ENCODE data around the gene STK11. TPM values are rescaled to one million over a fixed set of nuclear protein-coding genes. Genes with fewer than 3 reads are reported as not detected.

STK11 gene
- total and polyA plus RNA-seq, 2 donors (not counting 3 experiments of a cell fraction or from before 2014, with no cell fraction given): 39.4 to 75.4 TPM

DNA sequence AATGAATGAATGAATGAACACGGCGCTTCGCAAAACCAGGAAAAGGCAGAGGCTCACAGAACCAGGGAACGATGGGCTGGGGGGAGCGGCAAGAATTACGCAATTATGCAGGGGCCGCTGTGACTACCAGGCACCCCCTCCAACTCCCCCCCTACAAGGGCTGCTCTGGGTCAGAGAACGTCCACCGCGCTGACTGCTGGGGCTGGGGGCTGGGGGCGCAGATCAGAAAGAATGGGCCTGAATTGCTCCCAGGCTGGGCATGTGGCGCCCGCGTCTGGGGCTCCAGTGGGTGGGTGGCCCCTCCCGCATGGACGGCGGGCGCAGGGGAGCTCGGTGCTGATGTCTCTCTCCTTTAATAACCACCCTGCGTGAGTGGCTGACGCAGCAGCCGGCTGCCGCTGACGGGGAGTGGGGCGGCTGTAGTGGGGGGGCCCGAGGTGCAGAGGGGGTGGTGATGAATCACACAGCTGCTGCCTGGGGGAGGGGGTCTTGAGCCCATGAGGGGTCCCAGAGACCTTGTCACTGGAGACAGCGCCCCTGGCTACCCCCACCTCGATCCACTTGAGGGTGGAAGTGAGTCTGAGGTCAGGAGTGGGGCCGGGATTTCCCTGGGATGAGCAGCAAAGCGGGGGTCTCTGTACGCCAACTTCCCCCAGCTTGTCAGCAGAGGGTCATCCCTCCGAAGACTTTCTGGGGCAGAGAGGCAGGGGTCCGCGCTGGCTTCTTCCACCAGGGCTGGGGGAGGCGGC, 62.1 kb downstream of the STK11 start:
- no peaks in the 10 kb centered on the region for H4K20me1 ChIP-seq (replicated peaks; ENCODE audit: control insufficient read depth, extremely low read depth, insufficient read depth, low read length)
- DNase-seq (ENCODE audit: low read depth, low spot score) (no peak), FAIRE-seq (no peak)
- peaks cover 29% of the 10 kb centered on the region for H3K79me2 ChIP-seq (ENCODE audit: control insufficient read depth, insufficient read depth, low read length)
- H3K9ac ChIP-seq (replicated peaks; ENCODE audit: extremely low read depth, insufficient read depth, low read length): no peak overlapping the region
- TF ChIP-seq, protein P1, sequence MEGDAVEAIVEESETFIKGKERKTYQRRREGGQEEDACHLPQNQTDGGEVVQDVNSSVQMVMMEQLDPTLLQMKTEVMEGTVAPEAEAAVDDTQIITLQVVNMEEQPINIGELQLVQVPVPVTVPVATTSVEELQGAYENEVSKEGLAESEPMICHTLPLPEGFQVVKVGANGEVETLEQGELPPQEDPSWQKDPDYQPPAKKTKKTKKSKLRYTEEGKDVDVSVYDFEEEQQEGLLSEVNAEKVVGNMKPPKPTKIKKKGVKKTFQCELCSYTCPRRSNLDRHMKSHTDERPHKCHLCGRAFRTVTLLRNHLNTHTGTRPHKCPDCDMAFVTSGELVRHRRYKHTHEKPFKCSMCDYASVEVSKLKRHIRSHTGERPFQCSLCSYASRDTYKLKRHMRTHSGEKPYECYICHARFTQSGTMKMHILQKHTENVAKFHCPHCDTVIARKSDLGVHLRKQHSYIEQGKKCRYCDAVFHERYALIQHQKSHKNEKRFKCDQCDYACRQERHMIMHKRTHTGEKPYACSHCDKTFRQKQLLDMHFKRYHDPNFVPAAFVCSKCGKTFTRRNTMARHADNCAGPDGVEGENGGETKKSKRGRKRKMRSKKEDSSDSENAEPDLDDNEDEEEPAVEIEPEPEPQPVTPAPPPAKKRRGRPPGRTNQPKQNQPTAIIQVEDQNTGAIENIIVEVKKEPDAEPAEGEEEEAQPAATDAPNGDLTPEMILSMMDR (IDR thresholded peaks at IDR 0.05; ENCODE audit: extremely low read depth in 1 of 2, insufficient read depth in 1 of 2, low read depth in 1 of 2, low read length in 2 of 2): no peak
- TF ChIP-seq POLR2AphosphoS5 (IDR thresholded peaks at IDR 0.05; ENCODE audit: insufficient read depth, low read depth, low read length) (no peak), MYC (IDR thresholded peaks at IDR 0.05; ENCODE audit: low read depth, low read length) (no peak), FOS (IDR thresholded peaks at IDR 0.05; ENCODE audit: borderline replicate concordance, insufficient read depth, low read length) (no peak), POLR2A (IDR thresholded peaks at IDR 0.05; ENCODE audit: low read depth, low read length) (no peak)
- H3K4me1 ChIP-seq (ENCODE audit: control insufficient read depth, extremely low read depth, insufficient read depth, low read length): peaks cover 38% of the 10 kb centered on the region
- no peak overlapping the region for H2AFZ ChIP-seq (ENCODE audit: low read depth, low read length)
- no peak overlapping the region for H3K27ac ChIP-seq (ENCODE audit: insufficient read depth, low read depth, low read length)
- POLR2A ChIA-PET: interaction anchor here (1.2 kb wide), 1 partner anchor 15 kb away, joined by 3 read pairs; no protein-coding TSS in a partner anchor
- intact Hi-C loops (cut with micrococcal nuclease): no loop called here
- CTCF ChIA-PET: interaction anchor here (1.4 to 7.2 kb wide), 3 partner anchors 14 to 24 kb away, joined by 3 to 1001 read pairs (median 89); partner anchors contain the start of gene ATP5F1D
- H3K9me1 ChIP-seq (replicated peaks; ENCODE audit: control insufficient read depth, extremely low read depth, insufficient read depth, low read length): no peaks in the 10 kb centered on the region
- dilution Hi-C loops (cut with MboI; ENCODE audit: extremely low pct_ligation_motif_present, low sequenced_read_pairs): no loop called here
- H3K27me3 ChIP-seq (ENCODE audit: control insufficient read depth in 2 of 2, insufficient read depth in 2 of 2, low read length in 2 of 2): no peaks in the 10 kb centered on the region
- no peak overlapping the region for H3K4me2 ChIP-seq (ENCODE audit: insufficient read depth, low read length)
- H3K36me3 ChIP-seq (ENCODE audit: control insufficient read depth in 2 of 2, extremely low read depth in 1 of 2, insufficient read depth in 2 of 2, low read length in 2 of 2): peaks cover 12 to 18% of the 10 kb centered on the region in 2 experiments
- BruUV-seq (replicated peaks): no TSS peak
- no peak overlapping the region for H3K4me3 ChIP-seq (replicated peaks in 1 of 3; ENCODE audit: insufficient read depth in 1 of 3, low read depth in 1 of 3, low read length in 3 of 3)
- H3K9me3 ChIP-seq (replicated peaks; ENCODE audit: control insufficient read depth, insufficient read depth, low read length): no peaks in the 10 kb centered on the region
